Suppressor macrophage treated with lipopolysaccharide for 4 hours (primary cell): ENCODE measurements around the gene ATG2A.

ENCODE experiments used
- DNase-seq: peaks from one replicate; pipeline ENCODE4 v3.0.0-alpha.2; 2020

The ATG2A gene

DNA sequence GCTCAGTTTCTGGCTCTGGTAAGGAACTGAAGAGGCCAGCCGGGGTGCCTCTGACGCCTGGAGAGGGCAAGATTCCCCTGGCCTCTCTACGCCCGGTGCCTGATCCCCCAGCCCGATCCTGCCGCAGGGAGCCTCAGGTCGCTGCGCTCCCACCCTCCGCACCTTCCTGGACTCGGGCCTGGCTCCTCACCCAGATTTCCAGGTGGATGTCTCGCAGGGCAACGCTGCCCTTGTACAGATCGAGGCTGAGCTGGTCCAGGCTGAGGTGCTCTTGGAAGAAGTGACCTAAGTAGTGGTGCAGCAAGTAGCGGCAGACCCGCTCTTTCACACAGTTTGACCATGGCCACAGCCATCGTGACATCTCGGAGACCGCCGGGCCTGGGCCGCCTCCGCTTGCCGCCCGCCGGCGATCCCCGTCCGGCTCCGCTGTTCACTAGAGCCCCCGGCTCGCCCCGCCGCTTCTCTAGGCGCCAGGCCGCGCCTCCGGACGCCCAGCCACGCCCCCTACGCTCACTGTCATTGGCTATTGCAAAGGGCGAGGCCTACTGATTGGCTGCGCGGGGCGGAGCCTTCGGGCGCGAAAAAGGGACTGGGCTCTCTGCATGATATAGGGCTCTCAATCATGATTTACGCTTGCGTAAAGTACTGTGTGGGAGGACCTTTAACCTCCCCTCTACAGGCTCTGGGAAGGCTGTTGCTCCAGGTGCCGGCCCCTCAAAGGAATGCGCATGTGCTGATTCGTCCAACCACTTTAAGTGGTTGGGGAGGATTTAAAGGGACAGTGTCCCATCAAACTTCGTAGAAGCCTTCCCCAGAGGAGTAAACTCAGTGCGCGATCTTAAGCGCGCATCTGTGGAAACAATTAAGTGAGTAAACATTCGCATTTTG lies at the start of gene ATG2A:
Gene ATG2A (minus strand): TSS at position 435 of the 888 bp plus-strand sequence. CDS start 74 bp downstream, at position 361.
- peak; percentile 99 for DNase-seq

DNA sequence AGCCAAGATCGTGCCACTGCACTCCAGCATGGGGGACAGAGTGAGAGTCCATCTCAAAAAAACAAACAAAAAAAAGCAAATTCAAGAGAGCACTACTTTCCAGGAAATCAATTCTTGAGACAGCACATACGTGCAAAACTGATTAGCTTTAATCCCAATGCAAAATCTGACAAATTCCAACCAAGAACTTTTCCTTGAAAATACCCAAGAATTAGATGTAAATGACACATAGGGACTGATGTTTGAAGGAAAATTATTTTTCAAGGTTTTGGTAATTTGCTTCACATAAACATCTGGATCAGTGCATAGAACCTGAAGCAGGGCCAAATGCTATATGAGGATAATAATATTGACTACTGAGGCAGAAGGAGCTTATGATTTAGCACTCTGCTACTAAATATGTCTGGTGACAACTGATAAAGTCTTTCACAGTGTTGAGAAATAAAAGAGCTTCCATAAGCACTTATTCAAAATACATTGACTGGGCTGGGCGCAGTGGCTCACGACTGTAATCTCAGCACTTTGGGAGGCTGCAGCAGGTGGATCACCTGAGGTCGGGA lies 46.1 kb upstream of the ATG2A start:
- no peak for DNase-seq

DNA sequence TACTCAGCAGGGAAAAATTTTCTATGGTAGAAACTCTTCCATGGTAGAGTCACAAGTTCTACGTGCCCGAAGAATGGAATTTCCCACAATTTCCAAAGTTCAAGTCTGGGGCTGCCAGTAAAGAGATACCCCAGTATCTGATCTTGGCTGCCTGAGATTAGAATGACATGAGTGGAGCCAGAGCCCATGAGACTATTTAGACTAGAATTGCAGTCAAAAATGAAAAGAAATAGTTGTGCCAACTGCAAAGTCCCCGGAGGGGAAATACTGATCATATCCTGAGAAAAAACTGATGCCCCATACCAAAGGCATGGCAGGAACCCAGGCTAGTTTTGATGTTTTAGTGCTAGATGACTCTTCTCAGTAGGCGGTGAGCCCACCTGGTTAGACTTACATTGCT lies 43.7 kb upstream of the ATG2A start:
- no peak for DNase-seq

DNA sequence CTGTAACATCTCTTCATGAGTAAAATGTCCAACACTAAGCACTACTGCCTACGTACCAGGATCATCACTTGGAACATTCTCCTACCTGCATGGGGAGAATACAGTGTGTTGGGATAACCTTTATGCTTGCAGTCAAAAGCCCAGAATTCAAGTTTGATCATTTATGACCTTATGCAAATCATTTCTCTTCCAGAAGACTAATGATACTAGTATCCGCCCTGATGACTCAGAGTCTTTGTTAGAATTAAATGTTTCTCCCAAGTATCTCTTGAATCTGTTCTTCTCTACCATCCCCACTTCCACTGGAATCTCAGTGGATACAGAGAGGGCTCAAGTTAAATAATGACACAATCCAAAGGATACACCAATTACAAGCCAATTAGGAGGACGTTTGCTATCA lies 42.5 kb upstream of the ATG2A start:
- no peak for DNase-seq

DNA sequence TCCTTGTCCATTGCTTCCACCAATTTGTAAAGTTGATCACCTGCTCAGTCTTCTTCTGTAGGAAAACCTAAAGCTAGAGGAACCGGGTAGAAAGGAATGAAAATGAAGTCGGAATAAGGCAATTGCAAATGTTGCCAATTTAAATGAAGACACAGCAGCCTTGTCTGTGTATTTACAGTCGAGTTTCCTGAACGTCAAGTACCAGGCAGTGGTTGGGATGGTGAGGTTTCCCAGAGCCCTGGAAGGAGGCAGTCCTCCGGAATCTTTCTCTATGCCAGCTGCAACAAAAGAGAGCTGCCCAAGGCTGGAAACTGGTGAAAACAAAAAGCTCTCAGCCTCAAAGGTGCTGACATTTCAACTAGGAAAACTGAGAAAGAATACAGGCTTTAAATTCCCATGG lies 37.2 kb upstream of the ATG2A start:
- no peak for DNase-seq

DNA sequence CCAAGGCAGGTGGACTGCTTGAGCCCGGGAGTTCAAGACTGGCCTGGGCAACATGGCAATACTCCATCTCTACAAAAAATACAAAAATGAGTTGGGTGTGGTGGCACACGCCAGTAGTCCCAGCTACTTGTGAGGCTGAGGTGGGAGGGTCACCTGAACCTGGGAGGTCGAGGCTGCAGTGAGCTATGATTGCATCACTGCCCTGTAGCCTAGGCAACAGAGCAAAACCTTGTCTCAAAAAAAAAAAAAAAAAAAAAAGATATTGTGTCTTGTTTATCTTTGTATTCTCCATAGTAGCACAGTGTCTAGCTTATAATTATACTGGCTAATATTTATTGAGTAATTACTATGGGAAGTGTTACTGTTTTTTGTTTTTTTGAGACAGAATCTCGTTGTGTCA lies 34.5 kb upstream of the ATG2A start:
- DNase-seq: no peak

DNA sequence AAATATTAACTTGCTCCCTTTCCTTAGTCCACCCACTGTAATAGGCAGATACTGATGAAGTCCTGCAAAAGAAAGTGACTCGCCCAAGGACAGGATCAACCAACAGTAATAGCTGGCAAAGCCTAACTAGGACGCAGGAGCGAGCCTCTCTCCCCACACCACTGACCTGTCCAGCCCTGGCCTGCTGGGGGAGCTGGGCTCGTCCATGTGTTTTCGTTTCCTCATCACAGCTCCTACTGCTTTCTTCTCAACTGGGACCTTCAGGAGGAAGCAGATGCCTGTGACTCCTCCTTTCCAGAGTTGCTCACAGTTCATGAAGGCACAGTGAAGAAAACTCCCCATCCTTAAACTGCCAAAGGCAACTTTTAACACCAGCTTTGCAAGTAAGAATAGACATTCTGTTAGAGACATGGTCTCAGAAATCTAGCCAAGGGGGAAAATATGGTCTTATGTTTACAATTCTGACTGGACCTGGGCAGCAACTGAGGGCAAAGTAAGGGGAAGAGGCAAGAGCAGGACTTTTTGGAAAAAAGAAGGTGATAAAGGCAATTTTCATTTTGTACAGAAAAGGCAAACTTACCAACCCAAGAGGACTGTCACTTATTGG lies 30.3 kb upstream of the ATG2A start:
- peak; percentile 32 for DNase-seq

DNA sequence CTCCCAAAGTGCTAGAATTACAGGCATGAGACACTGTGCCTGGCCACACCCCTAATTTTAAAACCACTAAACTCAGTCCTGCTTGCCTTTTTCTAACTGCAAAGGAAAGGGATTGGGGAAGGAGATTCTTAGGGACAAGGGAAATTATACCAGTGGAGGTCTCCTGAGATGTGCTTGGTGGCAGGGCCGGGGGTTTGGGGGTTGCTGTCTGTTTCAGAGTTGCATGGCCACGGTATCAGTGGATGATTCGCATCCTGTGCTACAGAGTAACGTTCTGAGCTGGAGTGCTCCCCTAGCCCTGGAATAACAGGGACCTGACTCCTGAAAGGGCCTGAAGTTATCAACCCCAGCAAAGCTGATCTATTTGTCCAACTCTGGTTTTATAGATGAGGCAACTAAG lies 19.5 kb upstream of the ATG2A start:
- no peak for DNase-seq

DNA sequence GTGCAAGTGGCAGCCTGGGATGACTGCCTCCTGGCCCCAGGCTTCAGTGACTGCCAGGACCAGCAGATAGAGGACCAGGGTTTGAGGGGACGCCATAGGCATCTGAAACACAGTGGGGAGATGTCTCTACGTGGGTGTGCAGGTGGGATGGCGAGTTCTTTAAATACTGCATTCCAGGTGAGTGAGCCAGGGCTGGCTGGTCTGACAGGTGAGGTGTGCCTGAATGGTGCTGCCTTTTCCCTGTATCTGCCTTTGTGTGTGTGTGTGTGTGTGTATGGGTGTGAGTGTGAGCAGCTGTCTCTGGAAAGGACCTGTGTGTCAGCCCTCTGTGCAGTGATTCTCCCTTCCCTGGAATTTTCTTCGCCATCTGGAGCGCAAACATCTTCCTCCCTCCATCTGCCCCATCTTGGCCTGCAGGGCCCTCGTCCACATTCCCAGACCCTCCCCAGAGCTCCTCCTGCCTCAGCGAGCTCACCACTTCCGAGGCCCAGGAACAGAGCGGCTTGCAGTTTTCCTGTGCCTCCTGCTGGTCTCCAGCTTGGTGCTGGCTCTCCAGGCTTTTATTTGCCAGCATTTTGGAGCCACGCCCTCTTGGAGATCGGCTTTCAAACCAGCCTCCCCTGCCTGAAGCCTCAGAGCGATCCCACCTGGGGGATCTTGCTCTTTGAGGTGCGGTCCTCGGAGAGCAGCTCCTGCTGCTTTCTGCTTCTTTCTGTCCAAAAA lies 18.5 kb upstream of the ATG2A start, which contains the start of gene GPHA2:
Gene GPHA2 (minus strand): TSS at position 535 of the 723 bp plus-strand sequence. CDS start 433 bp downstream, at position 102.
- DNase-seq: no peak

DNA sequence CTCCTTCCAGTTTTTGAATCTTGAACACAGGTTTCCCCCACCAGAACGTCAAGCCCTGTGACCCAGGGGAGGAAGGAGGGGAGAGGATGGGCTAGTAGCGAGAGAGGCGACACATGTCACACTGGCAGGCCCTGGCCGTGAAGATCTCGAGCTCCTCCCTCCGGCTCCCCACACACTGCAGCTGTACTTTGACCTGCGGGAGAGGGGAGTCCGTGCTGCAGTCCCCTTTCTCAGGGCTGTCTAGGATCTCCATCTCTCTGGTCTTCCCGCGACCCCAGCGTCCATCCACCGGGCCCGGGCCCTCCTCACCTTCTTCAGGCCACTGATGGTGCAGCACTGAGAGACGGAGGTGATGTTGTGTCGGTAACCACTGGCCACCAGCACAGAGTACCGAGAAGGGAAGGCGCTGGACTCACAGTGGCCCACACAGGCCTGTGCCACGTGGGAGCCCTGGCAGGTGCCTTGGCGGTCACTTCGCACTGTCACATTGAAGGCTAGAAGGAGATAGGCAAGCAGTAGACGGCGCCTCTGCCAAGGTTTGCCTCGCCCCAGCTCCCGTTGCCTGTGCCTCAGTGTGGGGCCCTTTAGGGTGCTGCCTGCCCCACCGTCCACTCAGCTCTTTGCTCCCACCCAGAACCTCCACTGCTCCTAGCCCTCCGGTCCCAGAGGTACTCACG lies 17.8 kb upstream of the ATG2A start:
- DNase-seq: no peak

DNA sequence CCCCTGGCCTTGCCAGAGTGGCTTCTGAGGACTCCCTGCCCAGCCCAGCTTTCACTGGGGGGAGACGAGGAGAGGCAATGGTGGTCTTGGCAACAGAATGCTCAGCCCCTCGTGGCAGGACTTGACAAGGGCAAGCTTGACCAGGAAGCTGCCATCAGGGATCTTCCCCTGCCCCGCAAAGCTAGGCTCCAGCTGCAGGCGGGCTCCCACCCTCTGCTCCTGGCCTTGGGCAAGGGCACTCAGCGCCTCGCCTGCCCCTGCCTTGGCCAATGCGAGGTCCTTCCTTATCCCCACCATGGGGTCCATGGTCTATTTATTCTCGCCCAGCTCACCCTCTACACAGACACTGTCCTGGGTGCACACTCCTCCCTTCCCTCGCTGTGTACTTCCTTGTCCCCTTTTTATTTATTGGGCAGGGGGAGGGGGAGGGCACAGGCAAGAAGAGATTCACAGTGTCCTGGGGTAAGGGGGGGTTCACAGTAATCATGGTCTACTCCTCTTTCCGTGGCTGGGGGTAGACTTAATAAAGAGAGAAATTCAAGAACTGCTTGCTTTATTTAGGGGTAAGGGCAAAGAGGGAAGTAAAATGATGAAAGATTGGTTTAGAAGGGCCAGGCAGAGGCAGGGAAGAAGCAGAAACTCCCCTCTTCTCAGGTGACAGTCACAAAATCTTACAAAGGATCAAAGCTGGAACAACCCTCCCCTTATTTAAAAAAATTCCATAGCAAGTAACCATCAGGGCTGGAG lies 17.1 kb upstream of the ATG2A start:
- DNase-seq: no peak

DNA sequence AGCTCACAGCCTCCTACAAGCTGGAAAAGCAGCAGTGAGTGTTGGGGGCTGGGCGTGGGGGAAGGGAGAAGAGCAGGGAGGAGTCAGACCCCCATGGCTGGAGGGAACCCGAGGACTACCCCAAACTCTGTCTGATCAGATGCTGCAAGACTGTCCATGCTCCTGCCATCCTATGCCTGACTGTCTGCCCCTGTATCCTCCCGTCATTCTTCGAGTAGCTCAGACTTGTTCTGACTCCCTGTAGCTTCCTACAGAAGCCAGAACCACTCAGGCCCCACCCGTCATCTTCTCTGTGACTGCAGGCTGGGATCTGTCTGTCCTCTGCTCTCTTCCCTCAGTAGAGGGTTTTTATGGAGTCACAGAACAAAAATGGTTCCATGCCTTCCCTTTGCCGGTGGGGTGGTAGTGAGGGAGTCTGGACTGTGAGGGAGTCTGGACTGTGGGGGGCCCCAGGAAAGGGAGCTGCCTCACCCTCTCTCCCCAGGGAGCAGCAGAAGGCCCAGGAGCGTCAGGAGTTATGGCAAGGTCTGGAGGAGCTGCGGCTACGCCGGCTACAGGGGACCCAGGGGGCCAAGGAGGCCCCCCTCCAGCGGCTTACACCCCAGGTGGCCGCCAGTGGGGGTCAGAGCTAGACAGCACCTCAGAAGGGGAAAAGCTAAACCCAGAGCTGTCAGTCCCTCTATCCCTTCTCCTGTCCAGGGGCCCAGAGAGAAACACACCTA lies 16.4 kb upstream of the ATG2A start:
- DNase-seq: no peak

DNA sequence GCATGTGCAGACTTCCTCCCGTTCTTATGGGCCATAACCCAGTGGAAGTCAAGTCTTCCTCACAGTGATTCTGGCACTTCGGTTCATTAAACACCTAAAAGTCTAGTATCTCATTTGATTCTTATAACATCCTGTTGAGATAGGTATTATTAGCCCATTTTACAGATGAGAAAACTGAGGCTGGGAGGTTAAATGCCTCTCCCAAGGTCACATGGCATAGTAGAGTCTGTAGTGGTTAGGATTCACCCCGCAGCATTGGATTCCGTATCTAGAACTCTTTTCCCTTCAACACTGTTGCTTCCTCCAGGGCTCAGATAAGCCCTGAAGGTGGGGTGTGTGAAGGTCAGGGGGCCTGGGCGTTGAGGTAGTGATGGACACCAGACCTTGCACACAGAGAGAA lies 15.3 kb upstream of the ATG2A start:
- DNase-seq: no peak

DNA sequence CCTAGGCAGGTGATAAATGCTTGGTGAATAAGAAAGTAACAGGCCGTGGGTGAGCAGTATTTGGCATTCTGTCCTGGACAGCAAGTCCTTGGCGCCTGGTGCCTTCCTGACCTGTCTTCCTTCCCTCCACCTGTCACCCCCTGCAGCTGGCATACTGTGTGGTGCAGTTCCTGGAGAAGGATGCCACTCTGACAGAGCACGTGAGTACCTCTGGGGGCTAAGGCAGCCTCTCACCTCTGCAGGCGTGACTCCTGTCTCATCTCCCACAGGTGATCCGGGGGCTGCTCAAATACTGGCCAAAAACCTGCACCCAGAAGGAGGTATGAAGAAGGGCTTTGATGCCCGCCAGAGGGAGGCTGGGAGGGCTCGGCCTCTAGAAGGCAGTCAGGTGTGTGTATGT lies 14.3 kb upstream of the ATG2A start:
- DNase-seq: no peak

DNA sequence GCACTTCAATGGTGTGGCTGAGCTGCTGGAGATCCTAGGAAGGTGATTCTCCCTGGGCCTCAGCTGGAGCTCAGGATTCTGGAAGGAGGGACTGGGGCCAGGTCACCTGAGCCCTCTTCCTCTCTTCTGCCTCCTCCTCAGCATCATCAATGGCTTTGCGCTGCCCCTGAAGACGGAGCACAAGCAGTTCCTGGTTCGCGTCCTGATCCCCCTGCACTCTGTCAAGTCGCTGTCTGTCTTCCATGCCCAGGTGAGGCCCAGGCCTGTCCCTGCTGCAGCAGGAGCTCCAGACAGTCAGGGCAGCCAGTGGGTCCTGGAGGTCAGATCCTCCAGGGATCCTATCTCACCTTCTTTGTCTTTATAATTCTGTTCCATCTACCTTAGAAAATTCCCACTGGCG lies 13.3 kb upstream of the ATG2A start:
- DNase-seq: no peak

DNA sequence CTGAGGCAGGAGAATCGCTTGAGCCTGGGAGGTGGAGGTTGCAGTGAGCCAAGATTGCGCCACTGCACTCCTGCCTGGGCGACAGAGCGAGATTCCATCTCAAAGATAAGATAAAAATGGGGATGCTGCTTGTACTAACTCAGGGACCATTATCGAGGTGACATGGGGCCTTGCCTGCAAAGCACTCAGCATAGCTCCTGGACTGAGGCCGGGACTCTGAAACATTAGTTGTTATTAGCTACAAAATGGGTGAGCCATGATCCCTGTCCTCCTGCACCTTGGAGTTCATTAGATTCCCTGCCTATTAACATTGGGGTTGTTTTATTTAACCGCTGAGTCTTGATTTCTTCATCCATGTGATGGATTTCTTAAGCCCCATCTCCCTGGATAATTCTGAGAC lies 12.6 kb upstream of the ATG2A start:
- DNase-seq: no peak

DNA sequence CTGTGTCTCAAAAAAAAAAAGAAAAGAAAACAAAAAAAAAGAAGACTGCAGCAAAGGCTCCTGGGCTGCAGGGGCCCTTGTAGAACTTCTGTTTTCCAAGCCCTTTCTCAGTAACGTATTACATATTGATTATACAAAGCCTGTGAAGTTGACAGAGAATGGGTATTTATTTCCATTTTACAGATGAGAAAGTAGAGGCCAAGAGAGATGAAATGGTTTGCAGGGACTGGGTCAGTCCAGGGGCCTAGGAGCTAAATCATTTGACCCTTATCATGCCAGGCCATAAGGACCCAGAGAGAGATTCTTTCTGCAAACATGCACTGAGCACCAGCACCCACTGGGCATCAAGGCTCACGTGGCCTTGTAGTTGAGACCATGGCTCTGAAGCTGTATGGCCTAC lies 11.9 kb upstream of the ATG2A start:
- DNase-seq: no peak

DNA sequence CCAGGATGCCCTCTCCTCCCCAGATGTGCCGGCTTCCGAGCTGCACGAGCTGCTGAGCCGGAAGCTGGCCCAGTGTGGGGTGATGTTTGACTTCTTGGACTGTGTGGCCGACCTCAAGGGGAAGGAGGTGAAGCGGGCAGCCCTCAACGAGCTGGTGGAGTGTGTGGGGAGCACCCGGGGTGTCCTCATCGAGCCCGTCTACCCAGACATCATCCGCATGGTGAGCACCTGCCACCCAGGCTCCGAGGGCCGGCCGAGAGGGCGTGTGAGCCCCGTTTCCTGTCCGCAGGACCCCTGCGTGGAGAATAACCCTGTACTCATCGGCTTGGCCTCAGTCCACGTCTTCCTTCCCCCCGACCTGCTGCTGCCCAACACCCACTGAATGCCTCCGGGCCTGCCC lies 9.7 kb upstream of the ATG2A start:
- DNase-seq: no peak

DNA sequence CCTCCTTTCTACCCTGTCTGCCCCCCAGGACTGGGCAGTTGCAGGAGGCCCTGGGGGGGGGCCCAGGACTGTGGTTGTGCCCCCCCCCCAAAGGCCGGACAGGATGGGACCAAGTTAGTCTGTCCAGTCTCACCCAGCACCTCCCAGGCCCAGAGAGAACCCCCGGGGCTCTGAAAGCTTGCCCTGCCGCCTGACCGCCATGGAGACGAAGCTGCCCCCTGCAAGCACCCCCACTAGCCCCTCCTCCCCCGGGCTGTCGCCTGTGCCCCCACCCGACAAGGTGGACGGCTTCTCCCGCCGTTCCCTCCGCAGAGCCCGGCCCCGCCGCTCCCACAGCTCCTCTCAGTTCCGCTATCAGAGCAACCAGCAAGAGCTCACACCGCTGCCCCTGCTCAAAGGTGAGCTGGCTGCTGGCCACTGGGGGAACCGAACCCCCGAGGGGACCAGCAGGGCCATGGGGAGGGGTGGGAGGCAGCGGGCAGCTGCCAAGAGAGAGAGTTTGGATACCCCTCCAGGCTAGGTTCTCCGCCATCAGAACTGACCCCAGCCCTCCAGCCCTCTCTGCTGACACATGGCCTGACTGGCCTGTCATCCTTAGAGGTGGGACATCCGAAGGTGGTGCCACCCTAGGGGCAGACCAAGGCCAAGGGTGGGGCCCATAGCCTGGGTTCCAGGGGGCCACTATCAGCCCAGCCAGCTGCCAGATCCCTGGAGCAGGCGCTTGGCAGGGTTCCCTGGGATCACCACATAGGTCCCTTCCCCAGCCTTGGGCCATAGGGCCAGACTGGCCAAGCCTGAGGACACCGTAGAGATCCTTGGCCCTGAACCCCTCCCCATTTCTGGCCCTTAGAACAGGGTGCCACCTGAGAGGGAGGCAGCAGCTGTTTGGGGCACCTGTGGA lies 8.8 kb upstream of the ATG2A start:
- no peak for DNase-seq

DNA sequence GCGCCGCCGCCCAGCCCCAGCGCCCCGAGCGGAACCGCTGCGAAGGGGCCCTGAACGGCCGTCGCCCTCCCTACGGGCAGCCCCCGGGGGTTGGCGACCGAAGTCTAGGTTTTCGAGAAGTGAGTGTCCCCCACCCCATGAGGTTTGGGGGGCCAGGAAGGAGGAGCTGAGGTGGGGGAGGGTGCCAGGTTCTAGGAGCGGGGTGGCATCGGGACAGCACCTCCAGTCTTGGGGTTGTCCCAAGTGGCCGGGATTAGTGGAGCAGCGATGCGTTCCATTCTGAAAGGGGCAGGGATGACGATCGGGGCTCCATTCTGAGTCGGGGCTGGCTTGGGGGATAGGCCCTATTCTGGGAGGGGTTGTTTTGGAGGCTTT lies 7.9 kb upstream of the ATG2A start:
- DNase-seq: peak; percentile 12
